HG02763 (cell line): Measurements from ENCODE around the gene UMODL1.
"Not testable (repeated sequence)": the region's sequence is repeated elsewhere in the genome, so short reads cannot be mapped to it uniquely, and the experiment has no call there.

Experiments used
- ATAC-seq: cut with Tn5 transposase; IDR thresholded peaks from one replicate; pipeline ENCODE4 v1.9.1; 2021; ENCODE audit warnings: mild to moderate bottlenecking, moderate library complexity; ENCODE audit not compliant: unreplicated experiment

Gene UMODL1

GRCh38 chr21:42059721-42060120, 11.4 kb upstream of the UMODL1 start:
- no peak for ATAC-seq

- ATAC-seq = no peak
These were observed 11.0 kb upstream of the UMODL1 start for GRCh38 chr21:42060166-42060565.

GRCh38 chr21:42061195-42061985, 9.7 kb upstream of the UMODL1 start:
- ATAC-seq = peak; percentile 44

GRCh38 chr21:42061986-42062235, 9.2 kb upstream of the UMODL1 start:
- ATAC-seq = no peak

GRCh38 chr21:42062236-42063022, 8.7 kb upstream of the UMODL1 start:
- ATAC-seq = peak; percentile 57

- no peak for ATAC-seq
These were observed 7.9 kb upstream of the UMODL1 start for GRCh38 chr21:42063191-42063570.

- peak; percentile 31 for ATAC-seq
These were observed 7.3 kb upstream of the UMODL1 start for GRCh38 chr21:42063571-42064521.

- no peak for ATAC-seq
These were observed 4.6 kb upstream of the UMODL1 start for GRCh38 chr21:42066521-42066920.

GRCh38 chr21:42067531-42068255, 3.4 kb upstream of the UMODL1 start:
- ATAC-seq = no peak

GRCh38 chr21:42068256-42068545, 2.9 kb upstream of the UMODL1 start:
- no peak for ATAC-seq

GRCh38 chr21:42068592-42068991, 2.5 kb upstream of the UMODL1 start:
- no peak for ATAC-seq

- no peak for ATAC-seq
These were observed 1.8 kb upstream of the UMODL1 start for GRCh38 chr21:42069327-42069726.

- ATAC-seq = no peak
These were observed 1.3 kb upstream of the UMODL1 start for GRCh38 chr21:42069843-42070242.

GRCh38 chr21:42073145-42074099, 2.3 kb downstream of the UMODL1 start:
- ATAC-seq = no peak

GRCh38 chr21:42075686-42076471, 4.8 kb downstream of the UMODL1 start:
- ATAC-seq = no peak

GRCh38 chr21:42077685-42078238, 6.6 kb downstream of the UMODL1 start:
- peak; percentile 72 for ATAC-seq

- not testable (repeated sequence) for ATAC-seq
These were observed 7.3 kb downstream of the UMODL1 start for GRCh38 chr21:42078247-42079007.
